ENCODE data around the gene C7orf57.

DNA sequence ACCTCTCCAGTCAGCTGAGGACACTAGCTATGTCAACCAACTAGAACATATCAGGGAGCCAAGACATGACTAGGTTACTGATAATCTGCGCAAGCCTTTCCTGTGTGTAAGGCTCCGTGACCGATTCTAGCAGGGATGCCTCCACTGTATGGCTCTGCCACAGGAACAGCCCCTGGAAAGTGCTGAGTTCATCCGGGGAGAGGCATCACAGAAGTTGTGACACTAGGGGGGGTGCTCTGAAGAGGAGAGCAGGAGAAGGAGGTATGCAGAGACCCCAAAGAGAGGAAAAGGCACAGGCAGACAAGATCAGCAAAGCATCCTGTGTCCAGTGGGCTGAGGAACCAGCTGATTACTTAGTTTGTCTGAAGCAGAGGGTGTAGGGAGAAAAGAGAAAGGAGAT lies 67.2 kb downstream of the C7orf57 start:
- TF ChIP-seq, protein P1, sequence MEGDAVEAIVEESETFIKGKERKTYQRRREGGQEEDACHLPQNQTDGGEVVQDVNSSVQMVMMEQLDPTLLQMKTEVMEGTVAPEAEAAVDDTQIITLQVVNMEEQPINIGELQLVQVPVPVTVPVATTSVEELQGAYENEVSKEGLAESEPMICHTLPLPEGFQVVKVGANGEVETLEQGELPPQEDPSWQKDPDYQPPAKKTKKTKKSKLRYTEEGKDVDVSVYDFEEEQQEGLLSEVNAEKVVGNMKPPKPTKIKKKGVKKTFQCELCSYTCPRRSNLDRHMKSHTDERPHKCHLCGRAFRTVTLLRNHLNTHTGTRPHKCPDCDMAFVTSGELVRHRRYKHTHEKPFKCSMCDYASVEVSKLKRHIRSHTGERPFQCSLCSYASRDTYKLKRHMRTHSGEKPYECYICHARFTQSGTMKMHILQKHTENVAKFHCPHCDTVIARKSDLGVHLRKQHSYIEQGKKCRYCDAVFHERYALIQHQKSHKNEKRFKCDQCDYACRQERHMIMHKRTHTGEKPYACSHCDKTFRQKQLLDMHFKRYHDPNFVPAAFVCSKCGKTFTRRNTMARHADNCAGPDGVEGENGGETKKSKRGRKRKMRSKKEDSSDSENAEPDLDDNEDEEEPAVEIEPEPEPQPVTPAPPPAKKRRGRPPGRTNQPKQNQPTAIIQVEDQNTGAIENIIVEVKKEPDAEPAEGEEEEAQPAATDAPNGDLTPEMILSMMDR (IDR thresholded peaks at IDR 0.05): no peak
- no peak for TF ChIP-seq POLR2A (IDR thresholded peaks at IDR 0.05; ENCODE audit: low read depth)
